ENCODE measurements around the gene NPC1L1.

DNA sequence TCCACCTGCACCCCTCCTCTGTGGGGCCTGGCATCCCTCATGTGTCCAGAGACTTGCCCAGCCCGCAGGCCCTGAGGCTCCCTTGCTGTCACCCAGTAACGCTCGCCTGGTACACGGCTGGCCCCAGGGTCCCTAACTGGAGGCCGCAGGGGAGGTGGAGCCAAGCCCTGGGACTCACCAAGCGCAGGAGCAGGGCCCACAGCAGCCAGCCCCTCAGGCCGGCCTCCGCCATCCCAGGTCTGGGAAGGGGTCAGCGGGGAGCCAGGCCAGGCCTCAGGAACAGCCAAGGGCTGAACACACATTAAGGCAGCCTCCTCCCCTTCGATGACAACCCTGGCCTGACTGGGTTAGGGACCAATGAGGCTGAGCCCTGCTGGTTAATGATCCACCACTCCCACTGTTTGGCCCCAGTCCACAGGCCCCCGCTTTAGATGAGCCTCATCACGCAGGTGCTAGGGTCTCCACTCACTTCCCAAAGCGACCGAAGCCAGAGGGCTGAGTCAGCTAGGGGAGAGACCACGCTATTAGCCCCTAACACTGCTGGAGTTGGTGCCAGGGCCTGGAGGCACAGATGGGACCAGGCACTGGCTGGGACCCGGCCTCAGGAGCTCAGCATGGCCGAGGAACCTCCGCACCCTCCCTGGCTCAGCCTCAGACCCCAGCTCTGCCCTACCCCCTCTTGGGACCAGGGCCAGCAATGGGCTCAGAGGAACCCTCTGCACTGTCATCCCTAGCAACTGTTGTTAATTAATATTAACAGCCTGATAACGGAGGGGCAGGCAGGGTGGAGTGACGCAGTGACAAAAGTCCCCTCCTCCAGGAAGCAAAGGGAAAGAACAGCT is at the start of gene NPC1L1:
- TF ChIP-seq, protein P1, sequence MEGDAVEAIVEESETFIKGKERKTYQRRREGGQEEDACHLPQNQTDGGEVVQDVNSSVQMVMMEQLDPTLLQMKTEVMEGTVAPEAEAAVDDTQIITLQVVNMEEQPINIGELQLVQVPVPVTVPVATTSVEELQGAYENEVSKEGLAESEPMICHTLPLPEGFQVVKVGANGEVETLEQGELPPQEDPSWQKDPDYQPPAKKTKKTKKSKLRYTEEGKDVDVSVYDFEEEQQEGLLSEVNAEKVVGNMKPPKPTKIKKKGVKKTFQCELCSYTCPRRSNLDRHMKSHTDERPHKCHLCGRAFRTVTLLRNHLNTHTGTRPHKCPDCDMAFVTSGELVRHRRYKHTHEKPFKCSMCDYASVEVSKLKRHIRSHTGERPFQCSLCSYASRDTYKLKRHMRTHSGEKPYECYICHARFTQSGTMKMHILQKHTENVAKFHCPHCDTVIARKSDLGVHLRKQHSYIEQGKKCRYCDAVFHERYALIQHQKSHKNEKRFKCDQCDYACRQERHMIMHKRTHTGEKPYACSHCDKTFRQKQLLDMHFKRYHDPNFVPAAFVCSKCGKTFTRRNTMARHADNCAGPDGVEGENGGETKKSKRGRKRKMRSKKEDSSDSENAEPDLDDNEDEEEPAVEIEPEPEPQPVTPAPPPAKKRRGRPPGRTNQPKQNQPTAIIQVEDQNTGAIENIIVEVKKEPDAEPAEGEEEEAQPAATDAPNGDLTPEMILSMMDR (conservative IDR thresholded peaks at IDR 0.05): no peak
- no peak for TF ChIP-seq EZH2 (IDR thresholded peaks at IDR 0.05; ENCODE audit: low read depth)
